HepG2 (cell line): Measurements from ENCODE around the gene GLG1. TPM values are rescaled to one million over a fixed set of nuclear protein-coding genes. Genes with fewer than 3 reads are reported as not detected.
A peak's percentile ranks its signal among the peaks of the same experiment; 100 is the strongest.

Experiments
- ATAC-seq: fragments of 200-7000 bp; cut with Tn5 transposase; 3 replicates; pipeline ENCODE4 v1.9.1; 2020; ENCODE audit warnings: mild to moderate bottlenecking, moderate library complexity
- BruUV-seq: library from RNA; stranded (reverse); fragments of 400-500 nt; replicated peaks from 2 replicates; lab custom pipeline; 2021; lab: Mats Ljungman, UMichigan
- CTCF ChIA-PET: fragments of 300-600 bp; formaldehyde crosslinking; extraction: SDS; loops from one replicate; lab custom pipeline; 2021; ENCODE audit warnings: low total read pairs, inconsistent platforms, low intra/inter-chr PET ratio; lab: Yijun Ruan, JAX
- POLR2A ChIA-PET: fragments of 350-600 bp; sonication (Branson Sonifier 250); formaldehyde crosslinking; loops from one replicate; lab custom pipeline; 2020; ENCODE audit warnings: antibody characterized with exemption, inconsistent platforms; lab: Yijun Ruan, JAX
- DNase-seq: peaks from one replicate; pipeline ENCODE4 v3.0.0-alpha.2; 2015; ENCODE audit warnings: low spot score
- FAIRE-seq: peaks from 3 replicates; lab custom pipeline; 2011; peaks lifted over from hg19 to GRCh38; lab: Jason Lieb, UNC
- H2AFZ ChIP-seq: one replicate; pipeline ENCODE4 v1.6.1; 2011; ENCODE audit warnings: low read length, inconsistent platforms
- H3K27ac ChIP-seq: fragments of 300-600 bp; 3 replicates; pipeline ENCODE4 v1.8.0; 2011; ENCODE audit warnings: mixed run types, mild to moderate bottlenecking, mixed read lengths, low read length, inconsistent platforms; ENCODE audit not compliant: insufficient read depth; ENCODE audit errors: extremely low read length
- H3K27me3 ChIP-seq, 2 experiments: fragments of 200-600 bp in 1 of 2; 2 replicates in 1 of 2; 3 replicates in 1 of 2; pipeline versions ENCODE4 v1.6.0 to v1.8.0; 2011; ENCODE audit warnings: low read length in 2 of 2, mild to moderate bottlenecking in 2 of 2, moderate library complexity in 2 of 2, inconsistent platforms in 1 of 2; ENCODE audit not compliant: insufficient read depth in 2 of 2, control insufficient read depth in 1 of 2
- H3K36me3 ChIP-seq, 2 experiments: fragments of 200-600 bp in 1 of 2; replicated peaks in 1 of 2; 2 replicates in 1 of 2; 3 replicates in 1 of 2; pipeline versions ENCODE4 v1.5.1 to v1.8.0; 2011; ENCODE audit warnings: low read length in 2 of 2, inconsistent platforms in 1 of 2; ENCODE audit not compliant: insufficient read depth in 2 of 2, control insufficient read depth in 1 of 2
- H3K4me1 ChIP-seq: 2 replicates; pipeline ENCODE4 v1.5.1; 2012; ENCODE audit warnings: low read length, inconsistent platforms; ENCODE audit not compliant: insufficient read depth
- H3K4me2 ChIP-seq: 2 replicates; pipeline ENCODE4 v1.6.0; 2011; ENCODE audit warnings: low read depth, low read length, inconsistent platforms
- H3K4me3 ChIP-seq, 3 experiments: fragments of 200-600 bp in 1 of 3; sonication (generic), shearing (Covaris generic) in 1 of 3; replicated peaks in 1 of 3; 2 replicates each; pipeline ENCODE4 v1.5.1; 2011 to 2016; ENCODE audit warnings: low read length in 3 of 3, inconsistent platforms in 2 of 3, low read depth in 2 of 3, mild to moderate bottlenecking in 2 of 3, control low read depth in 1 of 3, mixed read lengths in 1 of 3; ENCODE audit not compliant: insufficient read depth in 1 of 3
- H3K79me2 ChIP-seq: one replicate; pipeline ENCODE4 v1.6.1; 2011; ENCODE audit warnings: low read length, inconsistent platforms; ENCODE audit not compliant: insufficient read depth
- H3K9ac ChIP-seq: 2 replicates; pipeline ENCODE4 v1.6.0; 2011; ENCODE audit warnings: mild to moderate bottlenecking, low read depth, low read length, inconsistent platforms; ENCODE audit not compliant: insufficient read depth
- H3K9me3 ChIP-seq: 2 replicates; pipeline ENCODE4 v1.5.1; 2012; ENCODE audit warnings: mild to moderate bottlenecking, low read length
- H4K20me1 ChIP-seq: 2 replicates; pipeline ENCODE4 v1.6.0; 2011; ENCODE audit warnings: inconsistent platforms, mild to moderate bottlenecking, low read length, moderate library complexity; ENCODE audit not compliant: insufficient read depth
- DNMT1 ChIP-seq: sonication (generic); formaldehyde crosslinking; IDR thresholded peaks from 2 replicates; pipeline ENCODE4 v1.5.1; 2020; ENCODE audit warnings: mild to moderate bottlenecking, missing genetic modification reagents
- ISL2 ChIP-seq: sonication (generic); formaldehyde crosslinking; IDR thresholded peaks from 2 replicates; pipeline ENCODE4 v1.5.0; 2020; ENCODE audit warnings: missing genetic modification reagents
- WGBS: methylation state at CpG from one replicate; pipeline ENCODE4 v1.1.6; 2017; ENCODE audit warnings: low lambda C conversion rate; 5-methylcytosine and 5-hydroxymethylcytosine counted together
- in situ Hi-C: cut with HindIII; loops from 2 replicates; pipeline ENCODE4 v1.10.0; 2017; ENCODE audit warnings: low pct_unique_long_range_greater_than_20kb; ENCODE audit not compliant: extremely low pct_ligation_motif_present
- intact Hi-C: fragments of 100-400 bp; cut with micrococcal nuclease; formaldehyde crosslinking; loops from one replicate; pipeline ENCODE4 v1.10.0; 2022; ENCODE audit not compliant: unreplicated experiment
- polyA plus RNA-seq, 8 experiments: library from polyadenylated mRNA; depleted of rRNA in 3 of 8; stranded (reverse) in 7 of 8; unstranded in 1 of 8; fragments of >200 nt; fragmentation: Illumina TruSeq in 4 of 8; extraction: Trizol in 4 of 8; gene quantifications; 2 replicates each; pipeline versions ENCODE4 v1.2.1 to v1.2.3, GENCODE V29; 2011 to 2016; ENCODE audit warnings: low read depth in 4 of 8, missing spikeins in 1 of 8, mixed read lengths in 1 of 8; ENCODE audit not compliant: insufficient read depth in 1 of 8
- total RNA-seq, 5 experiments: library from RNA; depleted of rRNA; stranded (reverse); fragments of >200 nt; fragmentation: Illumina TruSeq; extraction: Trizol; gene quantifications; 2 replicates each; pipeline ENCODE4 v1.2.3, GENCODE V29; 2016; ENCODE audit warnings: low read depth in 1 of 5
- TF ChIP-seq, protein P1 (sequence below), 2 experiments: fragments of 450-650 bp in 1 of 2; sonication (generic) in 1 of 2; formaldehyde crosslinking; IDR thresholded peaks; 2 replicates each; pipeline versions ENCODE4 v1.5.0 to v1.8.0; 2020 to 2022; ENCODE audit warnings: mild to moderate bottlenecking in 1 of 2, missing genetic modification reagents in 1 of 2
- TF ChIP-seq, protein P2 (sequence below): IDR thresholded peaks from 2 replicates; pipeline ENCODE4 v1.4.0; 2020; ENCODE audit warnings: mild to moderate bottlenecking, missing genetic modification reagents
- TF ChIP-seq, protein P3 (sequence below): sonication (generic); formaldehyde crosslinking; IDR thresholded peaks from 2 replicates; pipeline ENCODE4 v1.8.0; 2022; ENCODE audit warnings: missing genetic modification reagents, low read depth, mild to moderate bottlenecking, borderline replicate concordance

The GLG1 gene
- total and polyA plus RNA-seq, 2 of the 13 experiments (the other 11 are each of a cell fraction or from before 2014, with no cell fraction given), result 87.7 to 141 TPM

- in situ Hi-C loops (no loop called here), intact Hi-C loops (no loop called here)
- no peak overlapping the region for H2AFZ ChIP-seq
- H4K20me1 ChIP-seq, result no peaks in the 10 kb centered on the region; the same call in 1 of the 2 replicates
- peaks cover 32% of the 10 kb centered on the region for H3K79me2 ChIP-seq
- H3K9me3 ChIP-seq, result no peaks in the 10 kb centered on the region
- CTCF ChIA-PET, result no interaction called here
- peaks cover 14 to 76% of the 10 kb centered on the region in 2 experiments for H3K36me3 ChIP-seq
- POLR2A ChIA-PET, result no interaction called here
- H3K4me1 ChIP-seq, result no peaks in the 10 kb centered on the region
- H3K27ac ChIP-seq, result no peak overlapping the region
- 100% methylated on average over 1 of the region's 1 CpG for WGBS
- no peak for ATAC-seq
- FAIRE-seq, result no peak
- no peak for DNase-seq
- H3K4me3 ChIP-seq, result no peak overlapping the region
- H3K4me2 ChIP-seq, result no peak overlapping the region
- H3K27me3 ChIP-seq, result no peaks in the 10 kb centered on the region
- BruUV-seq, result TSS peak; percentile 30
- TF ChIP-seq, protein P1, sequence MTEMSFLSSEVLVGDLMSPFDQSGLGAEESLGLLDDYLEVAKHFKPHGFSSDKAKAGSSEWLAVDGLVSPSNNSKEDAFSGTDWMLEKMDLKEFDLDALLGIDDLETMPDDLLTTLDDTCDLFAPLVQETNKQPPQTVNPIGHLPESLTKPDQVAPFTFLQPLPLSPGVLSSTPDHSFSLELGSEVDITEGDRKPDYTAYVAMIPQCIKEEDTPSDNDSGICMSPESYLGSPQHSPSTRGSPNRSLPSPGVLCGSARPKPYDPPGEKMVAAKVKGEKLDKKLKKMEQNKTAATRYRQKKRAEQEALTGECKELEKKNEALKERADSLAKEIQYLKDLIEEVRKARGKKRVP (CRISPR knock-in tag; IDR thresholded peaks at IDR 0.05), result no peak
- no peak for TF ChIP-seq DNMT1 (CRISPR knock-in tag)
- TF ChIP-seq, protein P2, sequence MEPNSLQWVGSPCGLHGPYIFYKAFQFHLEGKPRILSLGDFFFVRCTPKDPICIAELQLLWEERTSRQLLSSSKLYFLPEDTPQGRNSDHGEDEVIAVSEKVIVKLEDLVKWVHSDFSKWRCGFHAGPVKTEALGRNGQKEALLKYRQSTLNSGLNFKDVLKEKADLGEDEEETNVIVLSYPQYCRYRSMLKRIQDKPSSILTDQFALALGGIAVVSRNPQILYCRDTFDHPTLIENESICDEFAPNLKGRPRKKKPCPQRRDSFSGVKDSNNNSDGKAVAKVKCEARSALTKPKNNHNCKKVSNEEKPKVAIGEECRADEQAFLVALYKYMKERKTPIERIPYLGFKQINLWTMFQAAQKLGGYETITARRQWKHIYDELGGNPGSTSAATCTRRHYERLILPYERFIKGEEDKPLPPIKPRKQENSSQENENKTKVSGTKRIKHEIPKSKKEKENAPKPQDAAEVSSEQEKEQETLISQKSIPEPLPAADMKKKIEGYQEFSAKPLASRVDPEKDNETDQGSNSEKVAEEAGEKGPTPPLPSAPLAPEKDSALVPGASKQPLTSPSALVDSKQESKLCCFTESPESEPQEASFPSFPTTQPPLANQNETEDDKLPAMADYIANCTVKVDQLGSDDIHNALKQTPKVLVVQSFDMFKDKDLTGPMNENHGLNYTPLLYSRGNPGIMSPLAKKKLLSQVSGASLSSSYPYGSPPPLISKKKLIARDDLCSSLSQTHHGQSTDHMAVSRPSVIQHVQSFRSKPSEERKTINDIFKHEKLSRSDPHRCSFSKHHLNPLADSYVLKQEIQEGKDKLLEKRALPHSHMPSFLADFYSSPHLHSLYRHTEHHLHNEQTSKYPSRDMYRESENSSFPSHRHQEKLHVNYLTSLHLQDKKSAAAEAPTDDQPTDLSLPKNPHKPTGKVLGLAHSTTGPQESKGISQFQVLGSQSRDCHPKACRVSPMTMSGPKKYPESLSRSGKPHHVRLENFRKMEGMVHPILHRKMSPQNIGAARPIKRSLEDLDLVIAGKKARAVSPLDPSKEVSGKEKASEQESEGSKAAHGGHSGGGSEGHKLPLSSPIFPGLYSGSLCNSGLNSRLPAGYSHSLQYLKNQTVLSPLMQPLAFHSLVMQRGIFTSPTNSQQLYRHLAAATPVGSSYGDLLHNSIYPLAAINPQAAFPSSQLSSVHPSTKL (CRISPR knock-in tag), result no peak
- TF ChIP-seq, protein P3, sequence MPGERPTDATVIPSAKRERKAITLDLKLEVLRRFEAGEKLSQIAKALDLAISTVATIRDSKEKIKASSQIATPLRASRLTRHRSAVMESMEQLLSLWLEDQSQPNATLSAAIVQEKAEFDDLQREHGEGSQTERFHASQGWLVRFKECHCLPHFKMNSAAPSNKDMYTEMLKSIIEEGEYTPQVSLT (CRISPR knock-in tag), result no peak
- no peak for TF ChIP-seq ISL2 (CRISPR knock-in tag)
- no peak overlapping the region for H3K9ac ChIP-seq
These were observed 43.1 kb upstream of the GLG1 start for GRCh38 chr16:74649839-74650504.
